GM12878 (cell line): Measurements from ENCODE around the gene DST. TPM values are rescaled to one million over a fixed set of nuclear protein-coding genes. Genes with fewer than 3 reads are reported as not detected.

Experiments used
- ATAC-seq: fragments of 200-7000 bp; cut with Tn5 transposase; 3 replicates; pipeline ENCODE4 v1.9.1; 2020; ENCODE audit warnings: mild to moderate bottlenecking, moderate library complexity
- BruUV-seq: library from RNA; stranded (reverse); fragments of 400-500 nt; replicated peaks from 2 replicates; lab custom pipeline; 2021; lab: Mats Ljungman, UMichigan
- CTCF ChIA-PET: fragments of 300-600 bp; sonication (Branson Sonifier 250); formaldehyde crosslinking; extraction: SDS; loops from one replicate; lab custom pipeline; 2021; ENCODE audit warnings: inconsistent platforms; lab: Yijun Ruan, JAX
- POLR2A ChIA-PET: fragments of 350-600 bp; formaldehyde crosslinking; extraction: SDS; loops from one replicate; lab custom pipeline; 2021; ENCODE audit warnings: inconsistent platforms; lab: Charles Lee
- RAD21 ChIA-PET: fragments of 300-600 bp; sonication (Branson Sonifier 250); formaldehyde crosslinking; loops from one replicate; lab custom pipeline; 2023; ENCODE audit warnings: antibody characterized with exemption; ENCODE audit not compliant: unreplicated experiment; lab: Charles Lee
- SMC1A ChIA-PET: fragments of 300-600 bp; sonication (Branson Sonifier 250); formaldehyde crosslinking; loops from one replicate; lab custom pipeline; 2023; ENCODE audit not compliant: unreplicated experiment, uncharacterized antibody; lab: Charles Lee
- DNase-seq: peaks from one replicate; pipeline ENCODE4 v3.0.0-alpha.2; 2011; ENCODE audit warnings: low read depth, low spot score
- FAIRE-seq: peaks from 3 replicates; lab custom pipeline; 2011; peaks lifted over from hg19 to GRCh38; lab: Jason Lieb, UNC
- H2AFZ ChIP-seq: 2 replicates; pipeline ENCODE4 v1.6.0; 2011; ENCODE audit warnings: low read depth, low read length, control low read depth; ENCODE audit not compliant: control insufficient read depth
- H3K27ac ChIP-seq: 2 replicates; pipeline ENCODE4 v1.5.1; 2011; ENCODE audit warnings: control low read depth; ENCODE audit not compliant: control insufficient read depth, insufficient read depth
- H3K27me3 ChIP-seq, 2 experiments: replicated peaks in 1 of 2; 2 replicates each; pipeline versions ENCODE4 v1.6.0 to v1.6.1; 2011; ENCODE audit warnings: low read length in 1 of 2; ENCODE audit not compliant: control insufficient read depth in 2 of 2, insufficient read depth in 2 of 2
- H3K36me3 ChIP-seq, 2 experiments: 2 replicates each; pipeline ENCODE4 v1.5.1; 2011; ENCODE audit warnings: low read length in 1 of 2; ENCODE audit not compliant: control insufficient read depth in 2 of 2, insufficient read depth in 2 of 2
- H3K4me1 ChIP-seq: 2 replicates; pipeline ENCODE4 v1.6.1; 2011; ENCODE audit warnings: mild to moderate bottlenecking, low read length, moderate library complexity, mixed read lengths; ENCODE audit not compliant: control insufficient read depth, insufficient read depth
- H3K4me2 ChIP-seq: 2 replicates; pipeline ENCODE4 v1.6.0; 2011; ENCODE audit warnings: control low read depth; ENCODE audit not compliant: control insufficient read depth, insufficient read depth
- H3K4me3 ChIP-seq: fragments of 200-600 bp; sonication (generic); 2 replicates; pipeline ENCODE4 v1.5.1; 2016
- H3K79me2 ChIP-seq: 2 replicates; pipeline ENCODE4 v1.6.0; 2011; ENCODE audit warnings: low read length; ENCODE audit not compliant: control insufficient read depth, insufficient read depth
- H3K9ac ChIP-seq: 2 replicates; pipeline ENCODE4 v1.8.0; 2011; ENCODE audit warnings: low read length, control low read depth, mixed read lengths; ENCODE audit not compliant: control insufficient read depth, insufficient read depth
- H3K9me3 ChIP-seq: replicated peaks from 3 replicates; pipeline ENCODE4 v1.5.1; 2011; ENCODE audit warnings: mild to moderate bottlenecking, low read length; ENCODE audit not compliant: control insufficient read depth, insufficient read depth
- H4K20me1 ChIP-seq: 2 replicates; pipeline ENCODE4 v1.6.0; 2011; ENCODE audit not compliant: control insufficient read depth, insufficient read depth
- ATF2 ChIP-seq: IDR thresholded peaks from 2 replicates; pipeline ENCODE4 v1.6.1; 2012; ENCODE audit warnings: low read length, inconsistent platforms
- CTCF ChIP-seq, 3 experiments: IDR thresholded peaks in 2 of 3; conservative IDR thresholded peaks in 1 of 3; 2 replicates each; pipeline ENCODE4 v1.5.1; 2011; ENCODE audit warnings: low read depth in 3 of 3, low read length in 3 of 3, mild to moderate bottlenecking in 3 of 3, control low read depth in 2 of 3, moderate library complexity in 2 of 3, inconsistent platforms in 1 of 3, mixed read lengths in 1 of 3; ENCODE audit not compliant: control insufficient read depth in 2 of 3, insufficient read depth in 1 of 3; ENCODE audit errors: extremely low read depth in 1 of 3
- EGR1 ChIP-seq, 2 experiments: IDR thresholded peaks; 1 replicate in 1 of 2; 2 replicates in 1 of 2; pipeline ENCODE4 v1.6.1; 2011 to 2012; ENCODE audit warnings: low read depth in 2 of 2, low read length in 2 of 2, borderline replicate concordance in 1 of 2, mild to moderate bottlenecking in 1 of 2, moderate library complexity in 1 of 2
- FOS ChIP-seq: IDR thresholded peaks from 3 replicates; pipeline ENCODE4 v1.6.1; 2011; ENCODE audit warnings: borderline replicate concordance; ENCODE audit not compliant: insufficient read length; ENCODE audit errors: extremely low read depth
- LARP7 ChIP-seq: fragments of 450-650 bp; IDR thresholded peaks from 2 replicates; pipeline ENCODE4 v1.6.1; 2017; ENCODE audit warnings: mild to moderate bottlenecking
- MYC ChIP-seq: IDR thresholded peaks from 2 replicates; pipeline ENCODE4 v1.6.1; 2011; ENCODE audit warnings: mild to moderate bottlenecking, low read length, moderate library complexity, inconsistent platforms; ENCODE audit not compliant: insufficient read depth, insufficient replicate concordance, insufficient read length, severe bottlenecking
- NKRF ChIP-seq: fragments of 450-650 bp; conservative IDR thresholded peaks from 2 replicates; pipeline ENCODE4 v1.6.1; 2017; ENCODE audit warnings: mild to moderate bottlenecking, moderate library complexity
- POLR2A ChIP-seq: IDR thresholded peaks from 2 replicates; pipeline ENCODE4 v1.6.1; 2011; ENCODE audit warnings: low read depth, mild to moderate bottlenecking, low read length
- POU2F2 ChIP-seq: IDR thresholded peaks from 3 replicates; pipeline ENCODE4 v1.6.1; 2011; ENCODE audit warnings: low read depth, mild to moderate bottlenecking, low read length, borderline replicate concordance
- ZBTB4 ChIP-seq: fragments of 450-650 bp; formaldehyde crosslinking; IDR thresholded peaks from 2 replicates; pipeline ENCODE4 v1.4.0; 2022; ENCODE audit warnings: mild to moderate bottlenecking, moderate library complexity
- WGBS: methylation state at CpG from one replicate; pipeline ENCODE4 v1.1.6; 2016; ENCODE audit warnings: low lambda C conversion rate; ENCODE audit not compliant: insufficient replicate concordance, insufficient coverage; ENCODE audit errors: missing lambda C conversion rate; 5-methylcytosine and 5-hydroxymethylcytosine counted together
- in situ Hi-C: fragments of 300-500 bp; cut with MboI; formaldehyde crosslinking; loops from 9 replicates; pipeline ENCODE4 v1.14.3; 2018; ENCODE audit warnings: mixed read lengths
- intact Hi-C: fragments of 100-400 bp; cut with micrococcal nuclease; formaldehyde crosslinking; loops from one replicate; pipeline ENCODE4 v1.14.2; 2022; ENCODE audit not compliant: unreplicated experiment
- polyA plus RNA-seq, 11 experiments: library from polyadenylated mRNA; depleted of rRNA in 4 of 11; unstranded in 6 of 11; stranded (reverse) in 5 of 11; fragments of >200 nt; fragmentation: Nextera tagmentation in 4 of 11; fragmentation: Illumina TruSeq in 1 of 11; extraction: Ambion mirVana in 4 of 11; extraction: Trizol in 1 of 11; gene quantifications; 1 replicate in 1 of 11; 2 replicates in 10 of 11; pipeline versions ENCODE4 v1.2.1 to v1.2.3, GENCODE V29; 2011 to 2016; ENCODE audit warnings: inconsistent platforms in 2 of 11, missing spikeins in 2 of 11, low read depth in 1 of 11
- total RNA-seq, 4 experiments: library from RNA; depleted of rRNA in 3 of 4; stranded (reverse); fragments of >200 nt in 3 of 4; fragmentation: Illumina TruSeq in 1 of 4; extraction: Trizol in 1 of 4; gene quantifications; 2 replicates each; pipeline versions ENCODE4 v1.2.1 to v1.2.3, GENCODE V29; 2013 to 2021

Gene DST
- total and polyA plus RNA-seq, 10 of the 15 experiments (the other 5 are each of a cell fraction or from before 2014, with no cell fraction given): 32.1 to 156 (median 75.0) TPM

GRCh38 chr6:56437171-56437900, 205.4 kb downstream of the DST start (continued):
- TF ChIP-seq CTCF (IDR thresholded peaks at IDR 0.05 in 2 of 3, conservative IDR thresholded peaks at IDR 0.05 in 1 of 3; ENCODE audit: control insufficient read depth in 2 of 3, extremely low read depth in 1 of 3, insufficient read depth in 1 of 3, low read depth in 3 of 3, low read length in 3 of 3) (no peak), FOS (no peak)

GRCh38 chr6:56435754-56436153, 206.9 kb downstream of the DST start:
- RAD21 ChIA-PET: no interaction called here
- intact Hi-C loops: no loop called here
- TF ChIP-seq LARP7 (no peak), MYC (no peak), NKRF (no peak), POU2F2 (no peak), ATF2 (no peak), POLR2A (no peak), EGR1 (IDR thresholded peaks at IDR 0.05; ENCODE audit: borderline replicate concordance in 1 of 2, low read depth in 2 of 2, low read length in 2 of 2) (no peak), ZBTB4 (CRISPR knock-in tag) (no peak)

More at GRCh38 chr6:56435754-56436153, 206.9 kb downstream of the DST start:
- H2AFZ ChIP-seq: no peak overlapping the region
- no TSS peak for BruUV-seq
- CTCF ChIA-PET: no interaction called here
- no peak overlapping the region for H3K9ac ChIP-seq
- H3K79me2 ChIP-seq: no peaks in the 10 kb centered on the region
- FAIRE-seq: no peak
- no peaks in the 10 kb centered on the region for H4K20me1 ChIP-seq
- DNase-seq: no peak
- H3K4me1 ChIP-seq: no peaks in the 10 kb centered on the region
- SMC1A ChIA-PET: no interaction called here
- in situ Hi-C loops: no loop called here
- POLR2A ChIA-PET: no interaction called here
- H3K4me3 ChIP-seq: no peak overlapping the region
- H3K36me3 ChIP-seq: no peaks in the 10 kb centered on the region
- WGBS: 30% methylated on average over 4 of the region's 4 CpGs
- H3K27ac ChIP-seq: no peak overlapping the region
- H3K4me2 ChIP-seq: no peak overlapping the region
- peaks cover 3% of the 10 kb centered on the region; the same call in 1 of the 3 replicates for H3K9me3 ChIP-seq
- no peak for ATAC-seq
- H3K27me3 ChIP-seq: no peaks in the 10 kb centered on the region
